ENCODE measurements around the gene PLCB1. TPM values are rescaled to one million over a fixed set of nuclear protein-coding genes. Genes with fewer than 3 reads are reported as not detected.

PLCB1 gene
- total and polyA plus RNA-seq, 2 donors (not counting 1 experiment from before 2014, with no cell fraction given) = 13.4 to 23.3 TPM

GRCh38 chr20:8803065-8803464, 671.0 kb downstream of the PLCB1 start:
- peak in 1 of 2 donors; percentile 6 for DNase-seq (ENCODE audit: low read depth in 2 of 2)
- Histone ChIP-seq H2AFZ (ENCODE audit: low read length) (no peak overlapping the region), H3K36me3 (ENCODE audit: control insufficient read depth, insufficient read depth, low read length) (no peaks in the 10 kb centered on the region), H3K4me3 (replicated peaks in 1 of 4; ENCODE audit: control extremely low read depth in 1 of 4, insufficient read depth in 1 of 4, low read depth in 3 of 4, low read length in 4 of 4) (no peak overlapping the region), H3K79me2 (ENCODE audit: control insufficient read depth, insufficient read depth, low read length) (no peaks in the 10 kb centered on the region), H3K9ac (ENCODE audit: insufficient read depth, low read length) (no peak overlapping the region), H4K20me1 (ENCODE audit: control insufficient read depth, extremely low read depth, insufficient read depth, low read length) (no peaks in the 10 kb centered on the region), H3K27ac (ENCODE audit: insufficient read depth, low read length) (no peak overlapping the region), H3K9me3 (ENCODE audit: control insufficient read depth, insufficient read depth, low read depth, low read length) (no peaks in the 10 kb centered on the region), H3K4me2 (ENCODE audit: extremely low read depth, insufficient read depth, low read length) (no peak overlapping the region), H3K4me1 (ENCODE audit: control insufficient read depth, extremely low read depth, insufficient read depth, low read length) (no peaks in the 10 kb centered on the region), H3K27me3 (ENCODE audit: control insufficient read depth, insufficient read depth, low read length) (no peaks in the 10 kb centered on the region)
- TF ChIP-seq EZH2 (IDR thresholded peaks at IDR 0.05; ENCODE audit: low read length, missing control alignments) (no peak), CTCF (conservative IDR thresholded peaks at IDR 0.05 in 1 of 2, IDR thresholded peaks at IDR 0.05 in 1 of 2; ENCODE audit: low read depth in 1 of 2, low read length in 2 of 2) (no peak)

GRCh38 chr20:8803941-8804340, 671.9 kb downstream of the PLCB1 start:
- no peaks in the 10 kb centered on the region for H3K36me3 ChIP-seq (ENCODE audit: control insufficient read depth, insufficient read depth, low read length)
- no peaks in the 10 kb centered on the region for H3K4me1 ChIP-seq (ENCODE audit: control insufficient read depth, extremely low read depth, insufficient read depth, low read length)
- TF ChIP-seq CTCF (conservative IDR thresholded peaks at IDR 0.05 in 1 of 2, IDR thresholded peaks at IDR 0.05 in 1 of 2; ENCODE audit: low read depth in 1 of 2, low read length in 2 of 2) = no peak
- TF ChIP-seq EZH2 (IDR thresholded peaks at IDR 0.05; ENCODE audit: low read length, missing control alignments) = no peak
- no peak for DNase-seq (ENCODE audit: low read depth in 2 of 2)
- H3K4me2 ChIP-seq (ENCODE audit: extremely low read depth, insufficient read depth, low read length) = no peak overlapping the region
- no peak overlapping the region for H3K4me3 ChIP-seq (replicated peaks in 1 of 4; ENCODE audit: control extremely low read depth in 1 of 4, insufficient read depth in 1 of 4, low read depth in 3 of 4, low read length in 4 of 4)
- H2AFZ ChIP-seq (ENCODE audit: low read length) = no peak overlapping the region
- H3K27me3 ChIP-seq (ENCODE audit: control insufficient read depth, insufficient read depth, low read length) = no peaks in the 10 kb centered on the region
- H3K27ac ChIP-seq (ENCODE audit: insufficient read depth, low read length) = no peak overlapping the region
- H3K79me2 ChIP-seq (ENCODE audit: control insufficient read depth, insufficient read depth, low read length) = no peaks in the 10 kb centered on the region
- H3K9me3 ChIP-seq (ENCODE audit: control insufficient read depth, insufficient read depth, low read depth, low read length) = no peaks in the 10 kb centered on the region
- no peaks in the 10 kb centered on the region for H4K20me1 ChIP-seq (ENCODE audit: control insufficient read depth, extremely low read depth, insufficient read depth, low read length)
- no peak overlapping the region for H3K9ac ChIP-seq (ENCODE audit: insufficient read depth, low read length)

GRCh38 chr20:8805737-8806442, 673.8 kb downstream of the PLCB1 start:
- Histone ChIP-seq H3K4me2 (ENCODE audit: extremely low read depth, insufficient read depth, low read length) (no peak overlapping the region), H3K79me2 (ENCODE audit: control insufficient read depth, insufficient read depth, low read length) (no peaks in the 10 kb centered on the region), H3K4me1 (ENCODE audit: control insufficient read depth, extremely low read depth, insufficient read depth, low read length) (no peaks in the 10 kb centered on the region), H3K27ac (ENCODE audit: insufficient read depth, low read length) (no peak overlapping the region), H3K4me3 (replicated peaks in 1 of 4; ENCODE audit: control extremely low read depth in 1 of 4, insufficient read depth in 1 of 4, low read depth in 3 of 4, low read length in 4 of 4) (no peak overlapping the region), H4K20me1 (ENCODE audit: control insufficient read depth, extremely low read depth, insufficient read depth, low read length) (no peaks in the 10 kb centered on the region), H3K36me3 (ENCODE audit: control insufficient read depth, insufficient read depth, low read length) (no peaks in the 10 kb centered on the region), H2AFZ (ENCODE audit: low read length) (no peak overlapping the region), H3K27me3 (ENCODE audit: control insufficient read depth, insufficient read depth, low read length) (no peaks in the 10 kb centered on the region), H3K9me3 (ENCODE audit: control insufficient read depth, insufficient read depth, low read depth, low read length) (no peaks in the 10 kb centered on the region), H3K9ac (ENCODE audit: insufficient read depth, low read length) (no peak overlapping the region)
- TF ChIP-seq EZH2 (IDR thresholded peaks at IDR 0.05; ENCODE audit: low read length, missing control alignments) = no peak
- no peak for TF ChIP-seq CTCF (conservative IDR thresholded peaks at IDR 0.05 in 1 of 2, IDR thresholded peaks at IDR 0.05 in 1 of 2; ENCODE audit: low read depth in 1 of 2, low read length in 2 of 2)
- DNase-seq (ENCODE audit: low read depth in 2 of 2) = peak in 1 of 2 donors; percentile 3
